SHP77 treated with DMSO at 0.1 percent for 48 hours (cell line): ENCODE measurements around the gene ZCCHC10.
"Not testable (repeated sequence)": the region's sequence is repeated elsewhere in the genome, so short reads cannot be mapped to it uniquely, and the experiment has no call there.

Experiments
- DNase-seq: peaks from one replicate; lab custom pipeline; 2025; lab: John Stamatoyannopoulos, UW

Gene ZCCHC10

GRCh38 chr5:133025804-133026663, at the start of gene ZCCHC10:
Gene ZCCHC10, minus strand, starts transcription at chr5:133026549. Its CDS starts 12 bp downstream, at chr5:133026537.
- DNase-seq, result peak; percentile 83

- DNase-seq, result no peak
Observed at GRCh38 chr5:133075572-133076536, 49.5 kb upstream of the ZCCHC10 start.

GRCh38 chr5:133072021-133072420, 45.7 kb upstream of the ZCCHC10 start:
- DNase-seq, result no peak

- DNase-seq, result no peak
Observed at GRCh38 chr5:133066045-133066444, 39.7 kb upstream of the ZCCHC10 start.

GRCh38 chr5:133065471-133065870, 39.1 kb upstream of the ZCCHC10 start:
- DNase-seq, result no peak

GRCh38 chr5:133063965-133064364, 37.6 kb upstream of the ZCCHC10 start:
- DNase-seq, result no peak

GRCh38 chr5:133062276-133062675, 35.9 kb upstream of the ZCCHC10 start:
- no peak for DNase-seq

GRCh38 chr5:133059621-133060020, 33.3 kb upstream of the ZCCHC10 start:
- no peak for DNase-seq

- DNase-seq, result no peak
Observed at GRCh38 chr5:133056891-133057290, 30.5 kb upstream of the ZCCHC10 start.

GRCh38 chr5:133054697-133055471, 28.5 kb upstream of the ZCCHC10 start:
- DNase-seq, result no peak

- no peak for DNase-seq
Observed at GRCh38 chr5:133053448-133053847, 27.1 kb upstream of the ZCCHC10 start.

GRCh38 chr5:133052317-133053175, 26.2 kb upstream of the ZCCHC10 start:
- no peak for DNase-seq

- DNase-seq, result peak; percentile 94
Observed at GRCh38 chr5:133051542-133052316, 25.4 kb upstream of the ZCCHC10 start, which contains the start of gene HSPA4. Gene HSPA4, plus strand, starts transcription at chr5:133052013. Its CDS starts 238 bp downstream, at chr5:133052251.

GRCh38 chr5:133051061-133051541, 24.8 kb upstream of the ZCCHC10 start:
- no peak for DNase-seq

- no peak for DNase-seq
Observed at GRCh38 chr5:133050521-133050920, 24.2 kb upstream of the ZCCHC10 start.

GRCh38 chr5:133049726-133050048, 23.3 kb upstream of the ZCCHC10 start:
- DNase-seq, result peak; percentile 18

- DNase-seq, result no peak
Observed at GRCh38 chr5:133048993-133049725, 22.8 kb upstream of the ZCCHC10 start.

GRCh38 chr5:133047404-133047803, 21.1 kb upstream of the ZCCHC10 start:
- no peak for DNase-seq

- DNase-seq, result not testable (repeated sequence)
Observed at GRCh38 chr5:133046560-133046959, 20.2 kb upstream of the ZCCHC10 start.
